Psoas muscle (tissue), 8 donors: Measurements from ENCODE around the gene HBG2. TPM values are rescaled to one million over a fixed set of nuclear protein-coding genes. Genes with fewer than 3 reads are reported as not detected.

Experiments used
- ATAC-seq, 4 donors: fragments of 200-7000 bp; cut with Tn5 transposase; one replicate each; pipeline ENCODE4 v1.9.1; 2020; ENCODE audit warnings: moderate library complexity in 3 of 4, mild to moderate bottlenecking in 2 of 4
- DNase-seq, 2 donors: peaks; one replicate each; pipeline ENCODE4 v3.0.0-alpha.2; 2020
- H3K27ac ChIP-seq: fragments of 200-600 bp; one replicate; pipeline ENCODE4 v1.8.0; 2022
- H3K27me3 ChIP-seq, 3 donors: fragments of 200-600 bp in 1 of 3; one replicate each; pipeline versions ENCODE4 v1.6.1 to v1.8.0; 2013 to 2022; ENCODE audit warnings: low read length in 2 of 3, mild to moderate bottlenecking in 2 of 3, moderate library complexity in 1 of 3; ENCODE audit not compliant: insufficient read depth in 3 of 3
- H3K36me3 ChIP-seq, 2 donors: fragments of 200-600 bp in 1 of 2; one replicate each; pipeline versions ENCODE4 v1.6.1 to v1.8.0; 2013 to 2022; ENCODE audit warnings: low read depth in 1 of 2, mild to moderate bottlenecking in 1 of 2, moderate library complexity in 1 of 2; ENCODE audit not compliant: insufficient read depth in 1 of 2
- H3K4me1 ChIP-seq: fragments of 200-600 bp; one replicate; pipeline ENCODE4 v1.8.0; 2022
- H3K4me3 ChIP-seq: fragments of 200-600 bp; one replicate; pipeline ENCODE4 v1.8.0; 2022; ENCODE audit warnings: mild to moderate bottlenecking
- H3K9me3 ChIP-seq: fragments of 200-600 bp; one replicate; pipeline ENCODE4 v1.8.0; 2022
- WGBS, 3 donors: extraction: QIAGEN DNeasy Blood & Tissue Kit; methylation state at CpG; one replicate each; pipeline versions ENCODE4 v1.1.6 to v1.1.7; 2013; 5-methylcytosine and 5-hydroxymethylcytosine counted together
- intact Hi-C, 2 donors: fragments of 100-400 bp; cut with DNase I; formaldehyde crosslinking; loops; one replicate each; pipeline versions ENCODE4 v1.11.0 to v1.14.2; 2022
- polyA plus RNA-seq, 3 donors: library from polyadenylated mRNA; stranded (reverse); fragments of 200-250 nt; gene quantifications; one replicate each; pipeline ENCODE4 v1.2.3, GENCODE V29; 2013
- total RNA-seq, 4 donors: library from RNA; stranded (reverse); fragmentation: NEBNext Ultra II Directional in 2 of 4; extraction: Animal tissue kit (Norgen Biotek cat#: 25700) in 2 of 4; gene quantifications; one replicate each; pipeline versions ENCODE4 v1.2.1 to v1.2.4, GENCODE V29; 2021 to 2023
- TF ChIP-seq, protein P1 (sequence below): fragments of 200-600 bp; IDR thresholded peaks from one replicate; pipeline ENCODE4 v1.8.0; 2022; ENCODE audit warnings: antibody characterized with exemption
- donor health status: healthy with polysubstance abuse.
- donor health status: DM: no; HTN: no; CAD: no; lungs with moderate emphysema.
- donor health status: Bipolar disorder and iron deficiency.
- donor health status: healthy.
- donor health status: DM: yes; HTN: yes; CAD: no.
- donor health status: DM: no; HTN: no; CAD: no.
- donor health status: DM: no; HTN: no; CAD: no.
- donor health status: DM: yes; HTN: yes; CAD: no.

Gene HBG2
- total and polyA plus RNA-seq, 7 donors = 1.0 TPM; not detected in 6

DNA sequence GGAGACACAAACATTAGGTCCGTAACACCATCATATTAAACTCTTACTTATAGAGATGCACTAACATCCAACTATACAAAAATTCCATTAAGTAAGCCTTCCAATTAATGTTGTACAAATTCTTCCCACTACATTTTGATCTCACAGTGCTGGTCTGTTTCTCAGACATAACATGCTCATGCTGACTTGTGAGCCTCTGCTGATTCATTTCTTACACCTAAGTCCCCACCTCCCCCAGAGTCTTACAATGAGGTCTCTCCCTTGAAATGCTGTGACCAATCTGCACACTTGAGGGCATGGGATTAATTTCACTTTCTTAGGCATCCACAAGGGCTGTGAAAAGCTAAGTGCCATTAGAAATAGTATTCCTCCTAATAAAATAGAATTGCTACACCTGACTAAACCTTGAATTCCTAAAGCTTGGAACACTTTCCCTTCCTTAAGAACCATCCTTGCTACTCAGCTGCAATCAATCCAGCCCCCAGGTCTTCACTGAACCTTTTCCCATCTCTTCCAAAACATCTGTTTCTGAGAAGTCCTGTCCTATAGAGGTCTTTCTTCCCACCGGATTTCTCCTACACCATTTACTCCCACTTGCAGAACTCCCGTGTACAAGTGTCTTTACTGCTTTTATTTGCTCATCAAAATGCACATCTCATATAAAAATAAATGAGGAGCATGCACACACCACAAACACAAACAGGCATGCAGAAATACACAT is 6.9 kb downstream of the HBG2 start:
- Histone ChIP-seq H3K27me3 (no peaks in the 10 kb centered on the region), H3K9me3 (no peaks in the 10 kb centered on the region), H3K27ac (no peak overlapping the region), H3K36me3 (no peaks in the 10 kb centered on the region), H3K4me3 (no peak overlapping the region), H3K4me1 (no peaks in the 10 kb centered on the region)
- ATAC-seq (no peak), DNase-seq (no peak)
- 84 to 90% (median 84%) methylated on average over 3 of the region's 3 CpGs for WGBS, 3 donors
- intact Hi-C loops = no loop called here
- TF ChIP-seq, protein P1, sequence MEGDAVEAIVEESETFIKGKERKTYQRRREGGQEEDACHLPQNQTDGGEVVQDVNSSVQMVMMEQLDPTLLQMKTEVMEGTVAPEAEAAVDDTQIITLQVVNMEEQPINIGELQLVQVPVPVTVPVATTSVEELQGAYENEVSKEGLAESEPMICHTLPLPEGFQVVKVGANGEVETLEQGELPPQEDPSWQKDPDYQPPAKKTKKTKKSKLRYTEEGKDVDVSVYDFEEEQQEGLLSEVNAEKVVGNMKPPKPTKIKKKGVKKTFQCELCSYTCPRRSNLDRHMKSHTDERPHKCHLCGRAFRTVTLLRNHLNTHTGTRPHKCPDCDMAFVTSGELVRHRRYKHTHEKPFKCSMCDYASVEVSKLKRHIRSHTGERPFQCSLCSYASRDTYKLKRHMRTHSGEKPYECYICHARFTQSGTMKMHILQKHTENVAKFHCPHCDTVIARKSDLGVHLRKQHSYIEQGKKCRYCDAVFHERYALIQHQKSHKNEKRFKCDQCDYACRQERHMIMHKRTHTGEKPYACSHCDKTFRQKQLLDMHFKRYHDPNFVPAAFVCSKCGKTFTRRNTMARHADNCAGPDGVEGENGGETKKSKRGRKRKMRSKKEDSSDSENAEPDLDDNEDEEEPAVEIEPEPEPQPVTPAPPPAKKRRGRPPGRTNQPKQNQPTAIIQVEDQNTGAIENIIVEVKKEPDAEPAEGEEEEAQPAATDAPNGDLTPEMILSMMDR = no peak

DNA sequence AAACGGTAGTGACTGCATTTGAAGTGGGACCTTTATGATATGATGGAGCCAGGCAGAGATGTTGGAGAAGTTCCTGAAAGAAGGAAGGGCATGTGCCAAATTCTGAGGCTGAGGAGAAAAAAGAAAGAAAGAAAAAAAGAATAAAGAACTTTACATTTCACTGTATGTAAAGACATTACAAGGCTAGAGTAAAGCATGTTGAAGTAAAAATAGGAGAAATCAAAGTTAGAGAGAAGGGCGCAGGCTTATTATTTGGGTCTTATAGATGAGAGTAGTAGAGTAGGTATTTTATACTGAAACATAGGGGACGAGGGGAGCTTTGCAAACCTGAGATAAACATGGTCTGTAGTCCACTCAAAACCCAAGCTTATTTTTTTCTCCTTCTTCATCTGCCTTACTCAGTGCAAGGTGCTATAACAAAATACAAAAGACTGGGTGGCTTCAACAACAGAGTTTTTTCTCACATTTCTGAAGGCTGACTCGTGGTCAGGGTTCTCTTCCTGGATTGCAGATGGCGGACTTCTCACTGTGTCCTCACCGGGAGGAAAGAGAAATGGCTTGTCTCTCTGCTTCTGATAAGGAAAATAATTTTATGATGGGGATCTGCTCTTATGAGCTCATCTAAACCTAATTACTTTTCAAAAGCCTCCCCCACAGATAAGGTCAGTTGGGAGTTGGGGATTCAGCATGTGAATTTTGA is 7.7 kb downstream of the HBG2 start:
- WGBS, 3 donors = 68 to 74% (median 74%) methylated on average over 6 of the region's 6 CpGs

DNA sequence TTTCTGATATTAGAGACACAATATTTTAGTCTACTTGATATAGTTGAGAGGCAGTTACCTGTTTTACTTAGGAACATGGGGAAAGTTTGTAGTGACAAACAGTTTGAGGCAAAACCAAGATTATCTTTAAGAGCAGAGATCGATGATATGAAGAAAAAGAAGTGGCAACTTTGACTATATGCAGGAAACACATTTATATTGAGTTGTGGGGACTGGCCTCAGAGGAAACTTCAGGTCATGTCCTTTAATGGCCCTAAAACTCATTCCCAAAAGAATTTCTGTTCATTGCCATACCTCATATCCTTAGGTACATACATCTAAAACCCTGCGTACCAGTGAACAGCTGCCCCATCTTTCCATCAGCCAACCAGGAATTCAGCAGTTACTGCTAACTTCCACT is 9.4 kb downstream of the HBG2 start:
- H3K36me3 ChIP-seq = no peaks in the 10 kb centered on the region
- ATAC-seq (no peak), DNase-seq (no peak)
- H3K4me3 ChIP-seq = no peak overlapping the region
- TF ChIP-seq, protein P1 = no peak
- H3K27me3 ChIP-seq = no peaks in the 10 kb centered on the region
- H3K4me1 ChIP-seq = no peaks in the 10 kb centered on the region
- 75 to 92% (median 81%) methylated on average over 2 of the region's 2 CpGs for WGBS, 3 donors
- intact Hi-C loops = no loop called here
- H3K27ac ChIP-seq = no peak overlapping the region
- no peaks in the 10 kb centered on the region for H3K9me3 ChIP-seq

More for the DNA sequence above, 7.7 kb downstream of the HBG2 start:
- H3K36me3 ChIP-seq = no peaks in the 10 kb centered on the region
- no peaks in the 10 kb centered on the region for H3K4me1 ChIP-seq
- no peaks in the 10 kb centered on the region for H3K9me3 ChIP-seq
- DNase-seq = no peak
- H3K4me3 ChIP-seq = no peak overlapping the region
- H3K27ac ChIP-seq = no peak overlapping the region
- intact Hi-C loops = no loop called here
- no peaks in the 10 kb centered on the region for H3K27me3 ChIP-seq
- TF ChIP-seq, protein P1 = no peak
- ATAC-seq = no peak

DNA sequence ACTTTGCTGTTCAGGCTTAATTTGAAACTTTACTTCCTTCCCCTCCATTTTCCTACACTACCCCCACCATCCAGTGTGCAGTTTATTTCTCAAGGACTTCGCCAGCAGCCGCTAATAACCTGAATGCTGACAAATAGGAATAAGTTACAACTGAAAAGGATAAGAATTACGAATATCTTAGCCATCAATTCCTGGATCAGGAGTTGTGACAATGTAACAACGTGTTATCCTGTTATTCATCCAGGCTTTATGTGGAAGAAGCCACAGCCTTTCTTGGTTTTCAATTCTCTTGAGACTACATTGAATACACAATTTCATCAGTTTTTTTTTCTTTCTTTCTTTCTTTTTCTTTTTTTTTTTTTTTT is 10.8 kb downstream of the HBG2 start:
- TF ChIP-seq, protein P1 = no peak

More for the DNA sequence above, 10.8 kb downstream of the HBG2 start:
- Histone ChIP-seq H3K4me1 (no peaks in the 10 kb centered on the region), H3K27ac (no peak overlapping the region), H3K27me3 (no peaks in the 10 kb centered on the region), H3K36me3 (no peaks in the 10 kb centered on the region), H3K9me3 (no peaks in the 10 kb centered on the region), H3K4me3 (no peak overlapping the region)
- DNase-seq (no peak), ATAC-seq (no peak)
- WGBS, 3 donors = 72 to 78% (median 76%) methylated on average over 4 of the region's 4 CpGs
- intact Hi-C loops = no loop called here
